CD4-positive, alpha-beta T cell treated with Interleukin-4 for 4 hours (primary cell): ENCODE measurements around the gene SPACA9.

Experiments
- DNase-seq: peaks from one replicate; pipeline ENCODE4 v3.0.0-alpha.2; 2020

The SPACA9 gene

GRCh38 chr9:132894862-132895835 is 16.5 kb downstream of the SPACA9 start:
- DNase-seq, result no peak

- no peak for DNase-seq
Observed at GRCh38 chr9:132896264-132896663, 17.6 kb downstream of the SPACA9 start.

GRCh38 chr9:132896906-132897305 is 18.2 kb downstream of the SPACA9 start:
- no peak for DNase-seq

- DNase-seq, result no peak
Observed at GRCh38 chr9:132898051-132898450, 19.4 kb downstream of the SPACA9 start.

GRCh38 chr9:132901858-132902831 is 23.4 kb downstream of the SPACA9 start:
- peak; percentile 75 for DNase-seq

- DNase-seq, result no peak
Observed at GRCh38 chr9:132903574-132904492, 25.1 kb downstream of the SPACA9 start.

- no peak for DNase-seq
Observed at GRCh38 chr9:132905726-132906125, 27.0 kb downstream of the SPACA9 start.

GRCh38 chr9:132908635-132909034 is 29.9 kb downstream of the SPACA9 start:
- peak; percentile 50 for DNase-seq

- DNase-seq, result no peak
Observed at GRCh38 chr9:132909311-132909710, 30.6 kb downstream of the SPACA9 start.

GRCh38 chr9:132910376-132910775 is 31.7 kb downstream of the SPACA9 start:
- DNase-seq, result no peak

GRCh38 chr9:132912131-132912530 is 33.4 kb downstream of the SPACA9 start:
- no peak for DNase-seq

- DNase-seq, result no peak
Observed at GRCh38 chr9:132914924-132915323, 36.2 kb downstream of the SPACA9 start.

GRCh38 chr9:132919614-132920268 is 41.0 kb downstream of the SPACA9 start:
- DNase-seq, result no peak

GRCh38 chr9:132923346-132923902 is 44.7 kb downstream of the SPACA9 start:
- DNase-seq, result no peak

GRCh38 chr9:132927704-132928103 is 49.0 kb downstream of the SPACA9 start:
- no peak for DNase-seq

- DNase-seq, result no peak
Observed at GRCh38 chr9:132931178-132931735, 52.6 kb downstream of the SPACA9 start.

GRCh38 chr9:132935026-132935425 is 56.3 kb downstream of the SPACA9 start:
- DNase-seq, result no peak

- no peak for DNase-seq
Observed at GRCh38 chr9:132937463-132937901, 58.8 kb downstream of the SPACA9 start.

GRCh38 chr9:132939169-132939568 is 60.5 kb downstream of the SPACA9 start:
- DNase-seq, result no peak
